Aorta (tissue), 5 donors: ENCODE results near the gene KAT5. TPM values are rescaled to one million over a fixed set of nuclear protein-coding genes. Genes with fewer than 3 reads are reported as not detected.
"Not testable (repeated sequence)": the region's sequence is repeated elsewhere in the genome, so short reads cannot be mapped to it uniquely, and the experiment has no call there.

Source experiments
- ATAC-seq: fragments of 200-7000 bp; cut with Tn5 transposase; one replicate; pipeline ENCODE4 v1.9.1; 2022; ENCODE audit warnings: moderate library complexity; ENCODE audit not compliant: low FRiP score
- DNase-seq, 2 donors: peaks; one replicate each; pipeline ENCODE4 v3.0.0-alpha.2; 2020
- H3K27ac ChIP-seq, 2 donors: one replicate each; pipeline ENCODE4 v1.5.1; 2013; ENCODE audit warnings: low read length in 2 of 2, mild to moderate bottlenecking in 2 of 2, moderate library complexity in 2 of 2, control low read depth in 1 of 2, inconsistent platforms in 1 of 2, low read depth in 1 of 2
- H3K27me3 ChIP-seq, 2 donors: one replicate each; pipeline ENCODE4 v1.6.1; 2013; ENCODE audit warnings: control low read depth in 1 of 2, low read length in 1 of 2, mild to moderate bottlenecking in 1 of 2, moderate library complexity in 1 of 2; ENCODE audit not compliant: insufficient read depth in 2 of 2, control insufficient read depth in 1 of 2
- H3K36me3 ChIP-seq, 2 donors: one replicate each; pipeline ENCODE4 v1.6.1; 2013; ENCODE audit warnings: control low read depth in 1 of 2, low read length in 1 of 2, mild to moderate bottlenecking in 1 of 2; ENCODE audit not compliant: insufficient read depth in 2 of 2, control insufficient read depth in 1 of 2
- H3K4me1 ChIP-seq, 2 donors: one replicate each; pipeline ENCODE4 v1.6.1; 2013; ENCODE audit warnings: low read length in 2 of 2, control low read depth in 1 of 2, mild to moderate bottlenecking in 1 of 2, moderate library complexity in 1 of 2; ENCODE audit not compliant: insufficient read depth in 2 of 2, control insufficient read depth in 1 of 2
- H3K4me3 ChIP-seq, 2 donors: one replicate each; pipeline ENCODE4 v1.5.1; 2013; ENCODE audit warnings: low read length in 2 of 2, control low read depth in 1 of 2, mild to moderate bottlenecking in 1 of 2
- H3K9me3 ChIP-seq: one replicate; pipeline ENCODE4 v1.6.1; 2013; ENCODE audit warnings: mild to moderate bottlenecking, low read length; ENCODE audit not compliant: control insufficient read depth
- WGBS, 2 donors: extraction: QIAGEN DNeasy Blood & Tissue Kit; methylation state at CpG; one replicate each; pipeline ENCODE4 v1.1.7; 2013; 5-methylcytosine and 5-hydroxymethylcytosine counted together
- intact Hi-C, 2 donors: fragments of 100-400 bp; cut with DNase I; formaldehyde crosslinking; loops; one replicate each; pipeline versions ENCODE4 v1.14.2 to v1.15.0; 2022
- polyA plus RNA-seq, 2 donors: library from polyadenylated mRNA; stranded (reverse); fragments of 200-250 nt; gene quantifications; one replicate each; pipeline ENCODE4 v1.2.3, GENCODE V29; 2013
- total RNA-seq, 2 donors: library from RNA; stranded (reverse); fragmentation: NEBNext Ultra II Directional; extraction: Animal tissue kit (Norgen Biotek cat#: 25700); gene quantifications; one replicate each; pipeline ENCODE4 v1.2.1, GENCODE V29; 2021
- donor health status: healthy with polysubstance abuse.
- donor health status: Bipolar disorder and iron deficiency.
- donor health status: DM: no; HTN: no; CAD: no.
- donor health status: DM: no; HTN: no; CAD: no.
- donor health status: DM: yes; HTN: yes; CAD: no.

KAT5 gene
- total and polyA plus RNA-seq, 4 donors: 29.2 to 120 (median 62.1) TPM

- no peaks in the 10 kb centered on the region for H3K36me3 ChIP-seq
- no peak for ATAC-seq
- H3K9me3 ChIP-seq: no peaks in the 10 kb centered on the region
- DNase-seq: no peak
- intact Hi-C loops: no loop called here
- H3K4me1 ChIP-seq: no peaks in the 10 kb centered on the region
- H3K4me3 ChIP-seq: no peak overlapping the region
- H3K27ac ChIP-seq: no peak overlapping the region
- WGBS, 2 donors: 54 to 58% methylated on average over 8 of the region's 8 CpGs
- no peaks in the 10 kb centered on the region for H3K27me3 ChIP-seq
Measured at GRCh38 chr11:65685981-65686380, 26.1 kb upstream of the KAT5 start.

- 92 to 95% methylated on average over 8 of the region's 8 CpGs for WGBS, 2 donors
- H3K9me3 ChIP-seq, H3K27me3 ChIP-seq, H3K27ac ChIP-seq, H3K4me3 ChIP-seq, intact Hi-C loops, H3K4me1 ChIP-seq, H3K36me3 ChIP-seq, DNase-seq, ATAC-seq: not testable (repeated sequence)
Measured at GRCh38 chr11:65691847-65692246, 20.2 kb upstream of the KAT5 start.

GRCh38 chr11:65692367-65692766 lies 19.7 kb upstream of the KAT5 start:
- Histone ChIP-seq H3K27ac (no peak overlapping the region), H3K9me3 (no peaks in the 10 kb centered on the region), H3K36me3 (no peaks in the 10 kb centered on the region), H3K4me1 (no peaks in the 10 kb centered on the region), H3K27me3 (no peaks in the 10 kb centered on the region), H3K4me3 (no peak overlapping the region)
- intact Hi-C loops: no loop called here
- ATAC-seq (no peak), DNase-seq (no peak)
- 71 to 74% methylated on average over 11 of the region's 11 CpGs for WGBS, 2 donors

- Histone ChIP-seq H3K4me1 (no peaks in the 10 kb centered on the region), H3K27me3 (no peaks in the 10 kb centered on the region), H3K36me3 (no peaks in the 10 kb centered on the region), H3K27ac (no peak overlapping the region), H3K4me3 (no peak overlapping the region), H3K9me3 (no peaks in the 10 kb centered on the region)
- DNase-seq (no peak), ATAC-seq (no peak)
- WGBS, 2 donors: 79% methylated on average over 12 of the region's 12 CpGs
- intact Hi-C loops: no loop called here
Measured at GRCh38 chr11:65695459-65696241, 16.4 kb upstream of the KAT5 start.

- Histone ChIP-seq H3K9me3 (no peaks in the 10 kb centered on the region), H3K27me3 (no peaks in the 10 kb centered on the region), H3K27ac (no peak overlapping the region), H3K36me3 (no peaks in the 10 kb centered on the region), H3K4me1 (no peaks in the 10 kb centered on the region), H3K4me3 (no peak overlapping the region)
- no peak for DNase-seq
- no peak for ATAC-seq
- intact Hi-C loops: no loop called here
- WGBS, 2 donors: 83% methylated on average over 5 of the region's 5 CpGs
Measured at GRCh38 chr11:65696802-65697552, 15.1 kb upstream of the KAT5 start.

GRCh38 chr11:65698205-65698604 lies 13.8 kb upstream of the KAT5 start:
- Histone ChIP-seq H3K27ac (no peak overlapping the region), H3K4me1 (no peaks in the 10 kb centered on the region), H3K9me3 (no peaks in the 10 kb centered on the region), H3K4me3 (no peak overlapping the region), H3K36me3 (no peaks in the 10 kb centered on the region), H3K27me3 (no peaks in the 10 kb centered on the region)
- DNase-seq (no peak), ATAC-seq (no peak)
- 61 to 71% methylated on average over 8 of the region's 8 CpGs for WGBS, 2 donors
- intact Hi-C loops: no loop called here

- Histone ChIP-seq H3K4me1 (no peaks in the 10 kb centered on the region), H3K9me3 (no peaks in the 10 kb centered on the region), H3K27ac (no peak overlapping the region), H3K36me3 (no peaks in the 10 kb centered on the region), H3K4me3 (no peak overlapping the region), H3K27me3 (no peaks in the 10 kb centered on the region)
- 69 to 78% methylated on average over 7 of the region's 7 CpGs for WGBS, 2 donors
- ATAC-seq: no peak
- DNase-seq: no peak
- intact Hi-C loops: no loop called here
Measured at GRCh38 chr11:65699306-65699705, 12.7 kb upstream of the KAT5 start.

- no peaks in the 10 kb centered on the region for H3K36me3 ChIP-seq
- H3K27me3 ChIP-seq: no peaks in the 10 kb centered on the region
- H3K27ac ChIP-seq: no peak overlapping the region
- no peak overlapping the region for H3K4me3 ChIP-seq
- WGBS, 2 donors: 82 to 83% methylated on average over 3 of the region's 3 CpGs
- H3K9me3 ChIP-seq: no peaks in the 10 kb centered on the region
- H3K4me1 ChIP-seq: no peaks in the 10 kb centered on the region
- intact Hi-C loops: loop anchor here in 1 of 2 donors (10.0 kb wide), 1 partner anchor 284 kb away; no protein-coding TSS in a partner anchor
- no peak for ATAC-seq
- DNase-seq: no peak
Measured at GRCh38 chr11:65700399-65700798, 11.7 kb upstream of the KAT5 start.

GRCh38 chr11:65701686-65702085 lies 10.4 kb upstream of the KAT5 start:
- no peak for ATAC-seq
- no peak overlapping the region for H3K27ac ChIP-seq
- intact Hi-C loops: loop anchor here in 1 of 2 donors (2.0 to 10.0 kb wide), 2 partner anchors 117 to 283 kb away; no protein-coding TSS in a partner anchor
- WGBS, 2 donors: 67 to 81% methylated on average over 1 of the region's 1 CpG
- H3K27me3 ChIP-seq: no peaks in the 10 kb centered on the region
- DNase-seq: no peak
- no peaks in the 10 kb centered on the region for H3K9me3 ChIP-seq
- H3K4me3 ChIP-seq: no peak overlapping the region
- H3K36me3 ChIP-seq: no peaks in the 10 kb centered on the region
- no peaks in the 10 kb centered on the region for H3K4me1 ChIP-seq
